Hepatic stellate cell (primary cell): ENCODE measurements around the gene MUS81.

Experiments
- DNase-seq: peaks from one replicate; pipeline ENCODE4 v3.0.0; 2011; ENCODE audit warnings: low spot score

The MUS81 gene

DNA sequence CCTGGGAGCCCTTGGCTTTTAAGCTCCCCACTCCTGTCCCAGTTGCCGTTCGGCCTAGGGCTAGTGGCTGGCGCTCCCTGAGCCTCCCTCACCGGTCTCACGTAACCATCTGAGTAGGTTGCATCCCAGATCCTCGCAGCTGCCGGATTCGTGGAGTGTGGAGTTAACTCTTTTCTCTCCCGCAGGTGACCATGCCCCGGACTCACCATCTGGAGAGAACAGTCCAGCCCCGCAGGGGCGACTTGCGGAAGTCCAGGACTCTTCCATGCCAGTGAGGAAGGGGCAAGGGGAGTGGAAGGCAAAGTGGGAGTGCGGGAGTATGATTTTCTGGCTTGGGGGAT is 902 bp downstream of the MUS81 start:
- DNase-seq: no peak

DNA sequence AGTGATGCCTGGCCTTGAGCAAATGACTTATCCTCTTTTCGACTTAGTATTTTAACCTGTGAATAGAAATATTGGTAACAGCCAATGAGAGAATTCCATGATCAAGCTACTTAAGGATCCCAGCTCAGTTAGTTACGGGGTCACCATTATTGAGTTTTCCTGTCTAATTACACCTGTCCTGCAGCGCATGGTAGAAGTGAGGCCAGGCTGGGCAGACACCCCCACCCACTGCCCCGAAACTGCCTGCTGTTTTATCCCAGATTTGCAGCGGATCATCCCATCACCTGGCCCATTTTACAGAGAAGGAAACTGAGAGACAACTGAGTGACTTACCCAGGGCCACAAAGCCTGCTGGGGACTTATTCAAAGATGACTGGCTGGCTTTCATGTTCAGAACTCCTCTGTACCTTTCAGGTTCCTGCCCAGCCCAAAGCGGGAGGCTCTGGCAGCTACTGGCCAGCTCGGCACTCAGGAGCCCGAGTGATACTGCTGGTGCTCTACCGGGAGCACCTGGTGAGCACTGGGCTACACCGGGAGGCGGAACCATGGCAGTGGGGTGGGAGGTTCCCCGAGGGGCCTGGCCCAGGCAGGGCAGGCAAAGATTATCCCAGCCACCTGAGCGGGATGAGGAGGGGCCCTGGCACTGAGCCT is 1.4 kb downstream of the MUS81 start:
- DNase-seq: no peak

DNA sequence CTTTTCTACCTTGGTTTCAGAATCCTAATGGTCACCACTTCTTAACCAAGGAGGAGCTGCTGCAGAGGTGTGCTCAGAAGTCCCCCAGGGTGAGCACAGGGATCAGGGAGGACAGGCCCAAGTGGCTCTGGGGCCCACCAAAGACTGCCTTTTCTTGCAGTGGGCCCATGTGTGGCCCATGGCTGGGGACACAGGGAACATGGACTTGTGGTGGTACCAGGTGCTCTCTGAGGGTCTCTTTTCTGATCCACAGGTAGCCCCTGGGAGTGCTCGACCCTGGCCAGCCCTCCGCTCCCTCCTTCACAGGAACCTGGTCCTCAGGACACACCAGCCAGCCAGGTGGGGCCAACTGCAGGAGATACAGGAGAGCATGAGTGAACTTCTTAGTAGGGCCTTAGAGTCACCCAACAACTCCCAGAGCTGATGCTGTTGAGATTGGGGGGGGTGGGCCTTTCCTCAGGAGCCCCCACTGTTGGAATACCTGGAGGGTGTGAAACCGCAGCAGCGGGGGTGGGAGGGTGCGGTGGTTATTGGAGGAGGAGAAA is 2.0 kb downstream of the MUS81 start:
- DNase-seq: no peak

DNA sequence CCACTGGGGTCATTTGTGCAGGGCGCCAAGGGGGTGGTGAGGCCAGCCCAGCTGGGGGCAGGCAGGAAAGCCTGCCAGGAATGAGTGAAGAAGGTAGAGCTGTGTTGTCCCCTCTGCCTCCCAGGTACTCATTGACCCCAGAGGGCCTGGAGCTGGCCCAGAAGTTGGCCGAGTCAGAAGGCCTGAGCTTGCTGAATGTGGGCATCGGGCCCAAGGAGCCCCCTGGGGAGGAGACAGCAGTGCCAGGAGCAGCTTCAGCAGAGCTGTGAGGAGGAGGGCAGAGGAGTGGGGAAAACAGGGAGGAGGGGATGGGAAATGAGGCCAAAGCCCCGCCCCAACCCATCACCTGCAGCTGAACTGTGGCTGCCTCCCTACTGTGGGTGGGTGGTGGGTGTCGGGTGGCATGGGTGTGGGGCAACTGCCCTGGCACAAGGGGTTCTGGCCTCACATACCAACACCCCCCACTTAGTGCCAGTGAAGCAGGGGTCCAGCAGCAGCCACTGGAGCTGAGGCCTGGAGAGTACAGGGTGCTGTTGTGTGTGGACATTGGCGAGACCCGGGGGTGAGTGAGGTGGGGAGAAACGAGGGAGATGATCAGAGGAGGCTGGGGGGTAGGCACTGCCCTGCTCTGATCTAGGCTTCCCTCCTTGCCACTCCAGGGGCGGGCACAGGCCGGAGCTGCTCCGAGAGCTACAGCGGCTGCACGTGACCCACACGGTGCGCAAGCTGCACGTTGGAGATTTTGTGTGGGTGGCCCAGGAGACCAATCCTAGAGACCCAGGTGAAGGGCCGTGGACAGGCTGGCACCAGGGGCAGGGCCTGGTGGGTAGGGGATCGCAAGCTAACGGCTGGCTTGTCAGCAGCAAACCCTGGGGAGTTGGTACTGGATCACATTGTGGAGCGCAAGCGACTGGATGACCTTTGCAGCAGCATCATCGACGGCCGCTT is 3.0 kb downstream of the MUS81 start:
- DNase-seq: no peak

DNA sequence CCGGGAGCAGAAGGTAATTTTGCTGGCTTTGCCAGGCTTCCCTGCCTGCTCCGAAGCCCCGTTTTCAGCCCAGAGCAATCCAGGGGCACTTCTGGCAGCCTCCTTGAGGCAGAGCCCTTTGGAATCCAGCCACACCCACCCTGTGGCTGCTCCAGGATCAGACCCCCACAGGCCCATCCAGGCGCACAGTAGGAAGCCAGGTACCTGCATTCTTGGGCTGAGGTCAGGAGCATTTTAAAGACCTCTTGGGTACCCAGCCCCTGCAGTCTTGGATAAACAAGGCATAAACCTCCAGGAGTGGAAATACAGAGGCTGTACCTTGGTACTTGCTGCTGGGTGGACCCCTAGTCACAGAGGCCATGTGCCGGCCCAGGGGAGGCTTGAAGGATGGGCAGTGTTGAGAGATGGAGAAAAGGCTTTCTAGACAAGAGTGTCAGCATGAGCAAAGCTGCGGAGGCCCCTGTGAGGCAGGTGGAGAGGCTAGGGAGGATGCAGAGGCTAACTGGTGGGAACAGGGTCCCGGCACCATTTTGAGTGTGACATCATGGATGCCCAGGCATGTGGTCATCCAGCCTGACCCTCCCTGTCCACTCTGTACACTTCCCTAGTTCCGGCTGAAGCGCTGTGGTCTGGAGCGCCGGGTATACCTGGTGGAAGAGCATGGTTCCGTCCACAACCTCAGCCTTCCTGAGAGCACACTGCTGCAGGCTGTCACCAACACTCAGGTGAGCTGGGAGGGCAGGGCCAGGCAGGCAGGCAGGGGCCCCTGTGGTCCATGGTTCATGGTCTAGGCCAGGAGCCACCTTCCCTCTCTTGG is 3.9 kb downstream of the MUS81 start:
- no peak for DNase-seq

DNA sequence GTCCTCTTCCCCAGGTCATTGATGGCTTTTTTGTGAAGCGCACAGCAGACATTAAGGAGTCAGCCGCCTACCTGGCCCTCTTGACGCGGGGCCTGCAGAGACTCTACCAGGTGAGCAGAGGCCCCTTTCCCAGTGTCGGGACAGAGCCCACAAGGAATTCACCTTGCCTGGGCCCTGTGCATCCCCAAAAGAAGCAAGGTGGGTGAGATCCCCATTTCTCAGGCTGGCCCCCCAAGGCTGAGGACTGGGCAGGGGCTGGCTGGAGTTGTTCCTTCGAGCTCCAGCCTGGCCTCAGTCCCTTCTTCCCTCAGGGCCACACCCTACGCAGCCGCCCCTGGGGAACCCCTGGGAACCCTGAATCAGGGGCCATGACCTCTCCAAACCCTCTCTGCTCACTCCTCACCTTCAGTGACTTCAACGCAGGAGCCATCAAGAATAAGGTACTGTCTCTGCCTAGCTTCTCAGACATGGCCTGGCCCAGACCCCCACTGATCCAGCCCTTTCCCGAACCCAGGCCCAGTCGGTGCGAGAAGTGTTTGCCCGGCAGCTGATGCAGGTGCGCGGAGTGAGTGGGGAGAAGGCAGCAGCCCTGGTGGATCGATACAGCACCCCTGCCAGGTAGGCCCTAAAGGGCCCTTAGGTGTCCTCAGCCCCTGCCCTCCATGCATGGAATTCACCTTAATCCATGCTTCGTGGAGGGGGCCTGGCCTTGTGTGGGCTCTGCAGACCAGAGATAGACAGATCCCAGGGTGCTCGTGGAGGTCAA is 4.7 kb downstream of the MUS81 start:
- no peak for DNase-seq

DNA sequence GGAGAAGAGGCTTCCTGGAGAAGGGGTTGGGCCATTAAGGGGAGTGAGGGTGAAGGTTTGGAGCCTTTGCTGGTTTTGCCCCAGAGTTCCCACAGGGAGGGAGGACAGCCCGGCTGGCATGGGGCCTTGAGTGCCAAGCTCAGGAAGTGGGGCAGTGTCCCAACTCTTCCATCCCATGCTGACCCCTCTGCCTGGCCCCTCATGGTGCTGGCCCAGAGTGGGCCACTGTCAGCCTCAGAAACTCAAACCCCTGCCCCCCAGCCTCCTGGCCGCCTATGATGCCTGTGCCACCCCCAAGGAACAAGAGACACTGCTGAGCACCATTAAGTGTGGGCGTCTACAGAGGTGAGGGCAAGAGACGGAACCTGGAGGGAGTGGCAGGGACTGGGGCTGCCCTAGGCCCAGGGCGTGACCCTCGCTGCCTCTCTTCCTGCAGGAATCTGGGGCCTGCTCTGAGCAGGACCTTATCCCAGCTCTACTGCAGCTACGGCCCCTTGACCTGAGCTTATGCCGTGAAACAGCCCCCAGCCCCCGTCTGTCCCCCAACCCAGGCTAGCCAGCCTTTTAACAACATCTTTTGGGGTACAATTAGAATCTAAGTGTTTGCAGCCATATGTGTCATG is 5.4 kb downstream of the MUS81 start:
- DNase-seq: no peak

DNA sequence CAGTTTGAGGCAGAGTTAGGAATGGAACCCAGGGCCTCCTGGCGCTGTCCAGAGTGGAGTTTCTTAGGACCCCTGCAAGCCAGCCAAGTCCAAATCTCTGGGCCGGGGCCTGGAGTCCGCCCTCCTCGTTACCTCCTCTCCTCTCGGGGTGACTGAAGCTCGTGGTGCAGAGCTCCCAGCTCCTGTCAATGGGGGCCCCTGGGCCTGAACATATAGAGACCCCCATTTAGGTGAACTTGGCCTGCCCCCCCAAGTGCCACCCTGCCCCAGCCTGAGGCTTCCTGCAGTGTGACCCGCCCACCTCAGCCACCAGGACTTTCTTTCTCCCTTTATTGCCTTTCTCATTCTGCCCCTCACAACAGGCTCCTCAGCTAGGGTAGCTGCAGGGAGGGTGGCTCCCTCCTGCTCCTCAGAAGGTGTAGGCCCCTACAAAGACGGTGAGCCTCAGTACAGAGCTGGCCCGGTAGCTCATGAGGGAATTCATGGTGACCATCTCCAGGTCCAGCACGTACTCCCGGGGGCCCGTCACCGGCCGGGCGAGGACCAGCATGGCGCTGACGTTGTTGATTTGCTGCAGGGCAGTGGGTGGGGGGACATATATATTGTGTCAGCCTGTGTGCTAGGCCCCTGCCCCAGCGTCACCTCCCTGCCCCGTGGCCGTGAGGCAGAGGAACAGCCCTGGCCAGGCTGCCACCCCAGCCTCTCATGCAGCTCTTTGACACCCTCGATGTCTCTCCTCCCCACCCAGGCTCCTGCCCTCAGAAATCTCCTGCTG is 6.5 kb downstream of the MUS81 start:
- no peak for DNase-seq

DNA sequence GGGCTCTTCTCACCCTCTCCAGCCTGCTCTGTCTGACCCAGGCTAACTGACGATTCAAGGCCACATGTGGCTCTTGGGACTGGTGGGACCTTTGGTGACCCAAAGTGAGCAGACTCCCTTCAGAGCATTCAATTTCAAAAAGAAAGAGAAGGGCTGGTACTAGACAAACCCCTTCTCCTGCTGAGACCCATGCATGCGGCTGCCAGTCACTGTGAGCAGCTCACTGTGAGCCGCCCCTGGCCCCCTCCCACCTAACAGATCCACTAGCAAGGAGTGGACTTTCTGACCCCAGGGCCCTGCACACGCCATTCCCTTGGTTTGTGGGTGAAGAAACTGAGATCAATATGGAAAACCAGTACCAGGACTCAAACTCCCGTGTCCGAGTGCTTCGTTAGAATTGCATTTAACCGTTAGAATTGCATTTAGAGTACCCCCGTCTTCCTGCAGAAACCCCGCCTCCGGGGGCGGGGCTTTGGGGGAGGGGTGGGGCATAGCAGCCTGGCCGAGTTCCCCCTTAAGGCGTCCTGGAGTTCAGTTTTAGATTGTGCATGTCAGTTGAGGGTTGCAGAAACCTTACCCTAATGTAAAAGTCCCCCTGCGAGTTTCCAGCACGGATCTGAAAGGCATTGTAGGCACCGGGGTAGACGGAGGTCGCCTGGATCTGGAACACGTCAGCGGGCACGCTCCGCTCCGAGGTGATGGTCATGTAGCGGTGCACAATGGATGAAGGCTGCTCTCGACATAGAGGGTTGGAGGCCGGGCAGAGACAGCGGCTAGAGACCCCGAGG is 7.2 kb downstream of the MUS81 start:
- DNase-seq: no peak

DNA sequence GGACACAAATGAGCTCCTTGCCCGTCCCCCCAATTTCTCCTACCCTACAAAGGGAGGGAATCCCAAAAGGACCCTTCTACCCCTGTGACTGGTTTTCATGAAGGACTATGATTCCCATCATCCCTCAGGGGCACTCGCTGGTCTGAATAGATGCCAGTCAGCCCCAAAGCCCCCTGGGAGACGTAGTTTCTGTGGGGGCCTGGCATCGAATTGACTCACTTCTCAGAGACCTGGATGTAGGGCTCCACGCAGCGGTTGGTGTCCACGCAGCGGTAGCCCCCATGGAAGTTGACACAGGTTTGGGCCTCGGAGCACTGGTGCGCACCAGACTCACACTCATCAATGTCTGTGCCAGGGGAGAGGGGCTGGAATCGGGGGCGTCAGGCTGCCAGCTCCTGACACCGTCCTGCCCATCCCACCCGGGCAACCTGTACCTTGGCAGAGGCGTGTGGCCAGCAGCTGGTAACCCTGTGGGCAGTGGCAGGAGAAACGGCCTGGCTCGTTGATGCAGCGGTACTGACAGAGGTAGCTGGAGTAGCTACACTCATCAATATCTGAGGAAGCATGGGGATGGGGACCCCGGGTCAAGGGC is 7.9 kb downstream of the MUS81 start:
- DNase-seq: no peak

DNA sequence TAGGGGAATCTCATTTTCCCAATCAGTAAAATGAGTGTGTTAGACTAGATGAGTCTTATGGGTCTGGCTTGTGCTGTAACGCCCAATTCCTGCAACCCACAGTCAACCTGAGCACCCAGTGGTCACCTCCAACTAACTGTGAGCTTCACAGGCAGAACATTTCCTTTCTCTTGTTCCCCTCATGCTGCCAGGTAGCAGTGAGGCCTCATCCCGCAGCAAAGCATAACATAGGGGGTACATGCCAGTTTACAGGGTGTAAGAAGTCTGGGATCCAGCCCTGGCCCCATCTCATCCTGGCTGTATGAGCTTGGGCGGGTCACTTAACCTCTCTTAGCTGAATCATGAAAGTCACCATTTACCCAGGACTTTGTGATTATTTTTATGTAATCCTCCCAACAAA is 8.7 kb downstream of the MUS81 start:
- no peak for DNase-seq

DNA sequence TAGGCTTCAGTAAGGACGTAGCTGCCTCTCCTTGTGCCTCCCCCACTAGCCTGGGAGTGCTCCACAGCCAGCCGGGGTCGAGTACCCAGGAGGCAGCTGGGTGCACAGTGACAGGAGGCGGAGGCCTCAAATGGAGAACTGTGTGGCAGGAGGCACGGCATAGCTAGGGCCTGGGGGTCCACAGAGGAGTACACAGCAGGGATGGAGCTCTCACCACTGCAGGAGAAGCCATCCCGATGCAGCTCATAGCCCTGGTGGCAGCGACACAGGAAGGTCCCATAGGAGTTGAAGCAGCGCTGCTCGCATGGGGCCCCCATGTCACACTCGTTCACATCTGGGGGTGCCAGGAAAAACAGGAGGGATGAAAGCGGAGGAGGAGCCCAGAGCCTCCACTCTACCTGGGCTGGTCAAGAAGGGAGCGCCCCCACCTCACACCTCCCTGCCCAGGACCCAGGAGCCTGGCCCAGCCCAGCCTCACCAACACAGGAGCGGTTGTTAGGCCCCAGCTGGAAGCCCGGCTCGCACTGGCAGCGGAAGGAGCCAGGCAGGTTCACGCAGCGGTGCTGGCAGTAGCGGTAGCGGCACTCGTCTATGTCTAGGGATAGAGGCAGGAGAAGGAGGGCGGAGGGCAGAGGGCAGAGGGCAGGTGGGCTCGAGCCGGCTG is 9.5 kb downstream of the MUS81 start:
- DNase-seq: no peak

DNA sequence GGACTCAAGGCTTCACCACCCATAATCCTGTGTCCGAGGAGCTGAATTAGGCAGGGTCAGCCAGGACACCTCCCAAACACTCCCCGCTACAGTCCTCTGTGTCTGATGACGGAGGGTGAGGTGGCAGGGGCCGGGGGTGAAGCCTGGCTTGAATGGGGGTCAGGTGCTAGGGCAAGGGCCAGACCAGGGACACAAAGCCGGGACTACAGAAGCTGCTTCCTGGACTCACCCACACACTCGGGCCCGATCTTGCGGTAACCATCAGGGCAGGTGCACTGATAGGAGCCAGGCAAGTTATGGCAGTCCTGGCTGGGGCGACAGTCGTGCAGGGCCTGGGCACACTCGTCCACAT is 10.1 kb downstream of the MUS81 start:
- DNase-seq: no peak

DNA sequence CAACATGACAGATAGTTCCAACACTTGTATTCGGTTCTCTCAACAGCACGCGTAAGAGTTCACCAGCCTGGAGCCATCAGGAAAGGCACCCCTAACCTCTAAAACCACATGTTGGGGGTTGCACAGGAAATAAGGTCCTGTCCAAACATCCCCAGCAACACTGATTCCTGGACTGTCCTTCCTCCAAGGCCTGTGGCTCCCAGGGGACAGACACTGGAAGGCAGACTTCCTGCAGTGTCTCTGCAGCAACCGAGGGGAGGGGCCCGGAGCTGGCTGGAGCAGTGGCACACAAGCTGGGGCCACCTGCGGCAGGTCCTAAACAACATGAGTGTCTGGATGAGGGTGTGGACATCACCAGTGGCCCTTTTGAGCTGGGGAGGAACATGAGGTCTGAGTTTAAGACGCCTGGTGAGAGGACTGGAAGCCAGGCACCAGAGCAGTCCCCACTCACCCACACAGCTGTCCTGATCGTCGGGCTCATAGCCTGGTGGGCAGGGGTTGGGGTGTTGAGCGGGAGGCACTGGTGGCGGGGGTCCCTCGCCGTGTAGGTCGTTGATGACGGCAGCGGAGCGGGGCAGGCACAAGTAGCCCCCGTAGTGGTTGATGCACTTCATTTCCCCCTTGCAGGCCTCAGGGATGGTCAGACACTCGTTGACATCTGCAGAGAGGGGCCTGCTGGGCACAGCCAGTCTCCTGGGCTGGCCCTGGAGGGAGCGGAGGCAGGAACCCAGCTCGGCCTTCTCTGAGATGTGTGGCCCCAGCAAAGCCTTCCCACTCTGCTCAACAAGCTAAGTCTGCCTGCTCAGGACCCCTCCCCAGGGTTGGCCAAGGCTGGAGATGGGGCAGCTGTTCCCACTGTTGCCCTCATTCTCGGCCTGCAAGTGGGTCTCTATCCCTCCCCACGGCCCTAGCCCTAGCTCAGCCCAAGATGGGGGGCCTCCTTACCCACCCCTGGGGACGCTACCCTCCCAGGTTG is 10.8 kb downstream of the MUS81 start:
- DNase-seq: peak; percentile 87

DNA sequence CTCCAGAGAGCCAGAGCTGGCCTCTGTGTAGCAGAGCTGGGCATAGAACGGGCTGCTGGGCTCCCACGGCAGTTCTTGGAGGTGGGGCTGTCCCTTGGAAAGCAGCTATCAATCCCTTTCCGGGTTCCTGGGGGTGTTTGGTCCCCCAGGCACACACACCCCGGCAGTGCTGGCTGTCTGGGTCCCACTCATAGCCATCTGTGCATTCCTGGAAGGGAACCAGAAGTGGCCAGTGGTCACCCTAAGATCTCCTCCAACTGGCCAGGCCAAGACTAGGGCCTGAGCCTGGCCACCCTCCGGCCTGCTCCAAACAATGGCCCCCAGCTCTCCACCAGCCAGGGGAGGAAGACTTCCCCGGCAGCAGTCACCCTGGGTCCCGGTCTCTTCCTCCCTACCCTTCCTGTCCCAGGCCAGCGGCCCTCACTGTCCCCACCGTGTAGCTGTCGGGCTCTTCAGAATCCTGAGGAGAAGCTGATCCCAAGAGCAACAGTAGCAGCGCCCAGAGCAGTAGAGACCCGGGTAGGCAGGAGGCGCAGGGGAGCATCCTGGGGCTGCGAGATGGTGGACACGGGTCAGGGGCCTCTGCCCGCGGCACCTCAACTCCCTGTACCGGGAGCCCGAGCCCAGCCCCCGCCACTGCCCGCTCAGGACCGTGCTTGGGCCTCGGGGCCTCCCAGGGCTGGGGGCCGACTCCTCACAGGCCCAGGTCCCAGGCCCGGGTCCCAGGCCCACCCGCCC is 11.7 kb downstream of the MUS81 start:
- no peak for DNase-seq

DNA sequence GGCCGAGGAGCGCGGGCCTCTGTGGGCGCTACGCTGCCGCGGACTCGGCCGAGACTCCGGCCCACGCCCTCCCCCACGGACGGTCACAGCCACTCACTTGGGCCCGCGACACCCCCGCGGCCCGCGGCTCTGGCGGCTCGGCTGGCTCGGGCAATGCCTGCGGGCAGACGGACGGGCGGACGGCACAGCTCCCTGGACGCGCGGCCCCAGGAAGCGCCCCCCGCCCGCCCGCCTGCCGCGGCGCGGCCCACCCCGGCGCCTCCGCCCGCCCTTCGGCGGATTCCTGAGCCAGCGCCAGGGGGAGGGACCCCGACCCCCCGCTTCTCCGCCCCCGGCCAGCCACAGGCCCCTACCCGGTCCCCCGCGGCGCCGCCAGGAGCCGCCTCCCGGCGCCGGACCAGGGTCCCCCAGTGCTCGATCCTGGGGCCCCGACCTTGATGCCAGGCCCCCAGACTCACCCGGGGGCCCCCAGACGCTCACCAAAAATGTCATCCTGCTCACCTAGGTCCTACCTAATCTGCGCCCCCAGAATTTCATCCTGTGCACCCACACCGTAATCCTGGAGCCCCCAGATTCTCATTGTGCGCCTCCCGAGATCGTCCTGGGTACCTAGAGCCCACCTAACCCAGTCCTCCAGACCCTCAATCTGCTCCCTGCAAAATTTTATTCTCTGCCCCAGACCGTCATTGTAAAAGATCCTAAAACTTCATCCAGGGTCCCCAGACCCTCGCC is 12.5 kb downstream of the MUS81 start, which contains the start of gene EFEMP2:
EFEMP2 (minus strand) TSS at position 215 of the 732 bp plus-strand sequence. CDS start 446 bp downstream, outside the sequence.
- no peak for DNase-seq
